ENCODE data around the gene CCL18. TPM values are rescaled to one million over a fixed set of nuclear protein-coding genes. Genes with fewer than 3 reads are reported as not detected.
A peak's percentile ranks its signal among the peaks of the same experiment; 100 is the strongest.
"Not testable (repeated sequence)": the region's sequence is repeated elsewhere in the genome, so short reads cannot be mapped to it uniquely, and the experiment has no call there.

The CCL18 gene
- total RNA-seq, 1 donor from 2014 or later = not detected

DNA sequence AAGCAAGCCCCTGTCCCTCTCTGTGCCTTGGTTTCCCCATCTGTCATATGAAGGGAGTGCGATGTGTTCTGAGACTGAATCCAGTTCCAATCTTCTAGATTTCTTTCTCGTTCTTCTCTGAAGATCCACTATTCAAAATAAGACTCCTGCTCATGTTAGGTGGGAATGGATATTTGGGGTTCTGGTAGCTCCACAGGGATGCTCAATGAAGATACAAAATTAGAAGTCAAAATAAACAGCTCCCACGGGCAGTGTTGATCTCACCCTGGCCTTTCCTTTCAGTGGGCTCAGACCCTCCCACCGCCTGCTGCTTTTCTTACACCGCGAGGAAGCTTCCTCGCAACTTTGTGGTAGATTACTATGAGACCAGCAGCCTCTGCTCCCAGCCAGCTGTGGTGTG, 40.2 kb downstream of the CCL18 start:
- H3K27me3 Mint-ChIP-seq (ENCODE audit: low read depth) = peaks cover 13% of the 10 kb centered on the region
- DNase-seq (ENCODE audit: low read depth, low spot score); H3K4me3 Mint-ChIP-seq; H3K27ac Mint-ChIP-seq (ENCODE audit: unreplicated experiment); H3K9me3 Mint-ChIP-seq; H3K4me1 Mint-ChIP-seq; H3K36me3 Mint-ChIP-seq (ENCODE audit: low read depth): not testable (repeated sequence)

DNA sequence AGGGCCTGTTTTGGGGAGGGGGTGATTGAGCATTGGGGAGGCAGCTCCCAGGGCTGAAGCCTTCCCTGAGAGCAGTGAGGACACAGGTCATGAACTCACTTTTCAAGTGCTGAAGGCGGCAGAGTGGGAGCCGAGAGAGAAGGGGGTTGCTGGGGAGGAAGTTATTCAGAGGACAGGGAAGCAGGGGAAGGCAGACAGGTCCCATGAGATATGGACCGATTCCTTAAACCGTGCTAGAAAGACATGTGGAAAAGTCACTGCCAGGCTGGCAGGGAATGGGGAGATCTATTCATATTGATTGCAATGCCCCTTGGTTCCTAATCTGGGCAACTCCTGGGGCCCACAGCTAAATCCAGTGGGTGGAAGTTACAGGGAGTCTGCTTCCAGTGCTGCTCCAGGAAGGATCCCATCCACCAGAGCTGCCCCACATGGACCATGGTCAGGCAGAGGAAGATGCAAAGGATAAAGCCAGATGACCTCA, 40.7 kb downstream of the CCL18 start:
- DNase-seq (ENCODE audit: low read depth, low spot score) = no peak
- Mint-ChIP-seq H3K27me3 (ENCODE audit: low read depth) (peaks cover 16% of the 10 kb centered on the region), H3K4me1 (peaks cover 5% of the 10 kb centered on the region), H3K36me3 (ENCODE audit: low read depth) (no peaks in the 10 kb centered on the region), H3K9me3 (no peaks in the 10 kb centered on the region), H3K4me3 (no peak overlapping the region), H3K27ac (ENCODE audit: unreplicated experiment) (no peak overlapping the region)
- TF ChIP-seq, protein P1, sequence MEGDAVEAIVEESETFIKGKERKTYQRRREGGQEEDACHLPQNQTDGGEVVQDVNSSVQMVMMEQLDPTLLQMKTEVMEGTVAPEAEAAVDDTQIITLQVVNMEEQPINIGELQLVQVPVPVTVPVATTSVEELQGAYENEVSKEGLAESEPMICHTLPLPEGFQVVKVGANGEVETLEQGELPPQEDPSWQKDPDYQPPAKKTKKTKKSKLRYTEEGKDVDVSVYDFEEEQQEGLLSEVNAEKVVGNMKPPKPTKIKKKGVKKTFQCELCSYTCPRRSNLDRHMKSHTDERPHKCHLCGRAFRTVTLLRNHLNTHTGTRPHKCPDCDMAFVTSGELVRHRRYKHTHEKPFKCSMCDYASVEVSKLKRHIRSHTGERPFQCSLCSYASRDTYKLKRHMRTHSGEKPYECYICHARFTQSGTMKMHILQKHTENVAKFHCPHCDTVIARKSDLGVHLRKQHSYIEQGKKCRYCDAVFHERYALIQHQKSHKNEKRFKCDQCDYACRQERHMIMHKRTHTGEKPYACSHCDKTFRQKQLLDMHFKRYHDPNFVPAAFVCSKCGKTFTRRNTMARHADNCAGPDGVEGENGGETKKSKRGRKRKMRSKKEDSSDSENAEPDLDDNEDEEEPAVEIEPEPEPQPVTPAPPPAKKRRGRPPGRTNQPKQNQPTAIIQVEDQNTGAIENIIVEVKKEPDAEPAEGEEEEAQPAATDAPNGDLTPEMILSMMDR (conservative IDR thresholded peaks at IDR 0.05) = no peak

DNA sequence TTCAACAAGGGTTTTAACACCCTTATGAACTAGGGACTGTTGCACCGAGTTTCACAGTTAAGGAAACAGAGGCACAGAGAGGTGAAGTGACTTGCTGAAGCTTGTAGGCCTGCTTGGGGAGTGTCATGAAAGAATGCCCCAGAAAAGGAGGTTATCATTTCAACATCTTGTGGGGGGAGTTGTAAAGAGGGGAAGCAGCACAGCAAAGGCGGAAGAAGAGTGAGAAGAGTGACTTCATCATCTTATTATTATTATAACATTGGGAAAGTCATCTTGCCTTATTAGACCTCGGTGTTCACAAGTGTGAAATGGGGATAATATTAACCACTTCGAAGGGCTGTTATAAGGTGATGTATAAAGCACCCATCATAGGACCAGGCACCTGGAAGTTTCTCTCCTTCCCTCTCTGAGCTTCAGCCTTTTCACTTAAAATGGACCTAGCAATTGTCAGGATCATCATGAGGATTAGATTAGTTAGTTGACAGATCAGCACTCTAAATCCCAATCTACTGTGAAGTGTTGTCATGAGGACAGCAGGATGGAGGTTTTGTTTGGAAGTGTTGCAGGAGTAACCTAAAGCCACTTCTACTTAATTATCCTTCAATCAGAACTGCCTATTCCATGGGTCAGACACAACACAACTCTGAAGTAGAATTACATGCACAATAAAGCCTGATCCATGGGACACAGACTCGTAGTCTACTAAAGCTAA, 41.9 kb downstream of the CCL18 start:
- DNase-seq (ENCODE audit: low read depth, low spot score) = no peak
- H3K27ac Mint-ChIP-seq (ENCODE audit: unreplicated experiment) = peak overlapping the region; percentile 63
- peaks cover 17% of the 10 kb centered on the region for H3K27me3 Mint-ChIP-seq (ENCODE audit: low read depth)
- TF ChIP-seq, protein P1 (conservative IDR thresholded peaks at IDR 0.05) = no peak
- no peak overlapping the region for H3K4me3 Mint-ChIP-seq
- H3K36me3 Mint-ChIP-seq (ENCODE audit: low read depth) = no peaks in the 10 kb centered on the region
- H3K9me3 Mint-ChIP-seq = no peaks in the 10 kb centered on the region
- peaks cover 5% of the 10 kb centered on the region for H3K4me1 Mint-ChIP-seq

DNA sequence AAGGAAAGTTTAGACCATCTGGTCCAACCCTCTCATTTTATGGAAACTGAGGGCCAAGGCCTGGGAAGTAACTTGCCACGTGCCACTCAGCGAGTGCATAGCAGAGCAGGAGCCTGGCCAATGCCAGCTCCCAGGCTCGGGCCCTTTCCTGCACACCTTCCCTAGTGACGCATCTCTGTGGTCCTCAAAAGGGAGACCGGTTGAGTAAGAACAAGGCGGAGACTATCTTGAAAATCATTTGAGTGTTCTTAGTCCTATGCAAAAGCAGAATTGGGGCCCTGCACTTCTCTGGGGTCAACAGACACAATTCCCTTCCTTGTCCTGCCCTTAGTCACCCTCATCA, 42.4 kb downstream of the CCL18 start:
- H3K9me3 Mint-ChIP-seq = no peaks in the 10 kb centered on the region
- peaks cover 17% of the 10 kb centered on the region for H3K27me3 Mint-ChIP-seq (ENCODE audit: low read depth)
- peaks cover 10% of the 10 kb centered on the region for H3K4me1 Mint-ChIP-seq
- no peak overlapping the region for H3K27ac Mint-ChIP-seq (ENCODE audit: unreplicated experiment)
- no peak for DNase-seq (ENCODE audit: low read depth, low spot score)
- TF ChIP-seq, protein P1 (conservative IDR thresholded peaks at IDR 0.05) = no peak
- no peak overlapping the region for H3K4me3 Mint-ChIP-seq
- H3K36me3 Mint-ChIP-seq (ENCODE audit: low read depth) = no peaks in the 10 kb centered on the region

DNA sequence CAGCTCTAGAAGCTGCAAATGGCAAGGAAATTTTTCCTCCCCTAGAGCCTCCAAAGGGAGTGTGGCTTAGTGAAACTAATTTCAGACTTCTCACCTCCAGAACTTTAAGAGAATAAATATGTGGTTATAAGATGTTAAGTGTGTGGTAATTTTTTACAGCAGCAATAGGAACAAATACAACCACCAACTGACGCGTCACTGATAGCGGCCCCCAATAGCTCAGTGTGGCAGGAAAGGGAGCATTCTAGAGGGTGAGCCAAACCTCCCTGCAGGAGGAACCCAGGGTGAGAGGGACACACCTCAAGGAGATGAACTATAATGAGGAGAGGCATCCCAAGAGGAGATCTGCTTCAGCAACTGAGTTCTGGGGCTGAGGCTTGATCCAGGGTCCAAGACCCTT, 43.6 kb downstream of the CCL18 start:
- no peak overlapping the region for H3K27ac Mint-ChIP-seq (ENCODE audit: unreplicated experiment)
- H3K36me3 Mint-ChIP-seq (ENCODE audit: low read depth) = no peaks in the 10 kb centered on the region
- peaks cover 8% of the 10 kb centered on the region for H3K9me3 Mint-ChIP-seq
- H3K27me3 Mint-ChIP-seq (ENCODE audit: low read depth) = peaks cover 19% of the 10 kb centered on the region
- TF ChIP-seq, protein P1 (conservative IDR thresholded peaks at IDR 0.05) = no peak
- H3K4me3 Mint-ChIP-seq = no peak overlapping the region
- H3K4me1 Mint-ChIP-seq = peaks cover 14% of the 10 kb centered on the region
- no peak for DNase-seq (ENCODE audit: low read depth, low spot score)

DNA sequence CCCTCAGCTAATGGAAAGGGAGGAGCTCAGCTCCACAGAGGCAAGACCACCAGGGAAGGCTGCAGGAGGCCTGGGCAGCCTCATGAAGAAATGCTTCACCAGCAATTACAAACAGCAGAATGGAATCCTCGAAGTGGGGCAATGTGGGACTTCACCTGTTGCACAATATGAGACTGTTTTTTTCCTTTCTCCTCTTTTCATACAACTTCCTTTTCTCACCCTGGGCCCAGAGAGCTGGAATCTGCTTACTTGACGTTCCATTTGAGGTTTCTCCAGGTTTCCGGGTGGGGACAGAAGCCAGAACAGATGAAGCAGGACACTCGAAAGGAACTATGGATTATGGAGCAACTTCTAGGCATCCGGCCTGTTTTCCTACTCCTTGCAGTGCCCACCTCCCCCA, 44.2 kb downstream of the CCL18 start:
- Mint-ChIP-seq H3K27me3 (ENCODE audit: low read depth) (peaks cover 17% of the 10 kb centered on the region), H3K4me1 (peaks cover 14% of the 10 kb centered on the region)
- not testable (repeated sequence) for H3K9me3 Mint-ChIP-seq; DNase-seq (ENCODE audit: low read depth, low spot score); H3K4me3 Mint-ChIP-seq; H3K27ac Mint-ChIP-seq (ENCODE audit: unreplicated experiment); H3K36me3 Mint-ChIP-seq (ENCODE audit: low read depth)

Measured in neural crest cell (in vitro differentiated cells).